Measurements from ENCODE around the gene POMGNT1. TPM values are rescaled to one million over a fixed set of nuclear protein-coding genes. Genes with fewer than 3 reads are reported as not detected.
A peak's percentile ranks its signal among the peaks of the same experiment; 100 is the strongest.

The POMGNT1 gene
- total RNA-seq, 1 donor from 2014 or later: 37.8 TPM

DNA sequence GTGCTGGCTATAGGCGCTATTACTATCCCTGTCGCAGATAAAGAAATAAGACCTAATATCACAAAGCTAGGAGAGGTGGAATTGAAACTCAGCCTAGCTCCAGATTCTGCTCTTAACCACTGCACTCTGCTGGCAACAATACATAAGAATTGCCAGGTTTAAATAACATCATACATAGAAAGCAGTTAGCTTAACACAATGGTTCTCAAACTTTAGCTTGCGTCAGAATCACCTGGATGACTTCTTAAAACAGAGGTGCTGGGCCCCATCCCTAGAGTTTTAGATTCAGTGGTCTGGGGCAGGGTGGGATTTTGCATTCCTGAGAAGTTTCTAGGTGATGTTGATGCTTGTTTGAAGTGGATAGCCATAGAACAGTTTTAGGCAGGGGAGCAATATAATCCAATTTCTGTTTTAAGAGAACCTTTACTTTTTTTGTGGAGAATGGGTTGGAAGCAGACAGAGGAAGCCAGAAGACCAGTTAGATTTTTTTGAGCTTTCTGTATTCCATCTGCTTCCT lies 1.1 kb upstream of the POMGNT1 start:
- Mint-ChIP-seq H3K4me1 (ENCODE audit: unreplicated experiment) (peaks cover 15% of the 10 kb centered on the region), H3K9me3 (ENCODE audit: unreplicated experiment) (no peaks in the 10 kb centered on the region), H3K4me3 (ENCODE audit: unreplicated experiment) (no peak overlapping the region), H3K36me3 (ENCODE audit: low read depth, unreplicated experiment) (peaks cover 19% of the 10 kb centered on the region), H3K27me3 (ENCODE audit: unreplicated experiment) (peaks cover 4% of the 10 kb centered on the region), H3K27ac (ENCODE audit: unreplicated experiment) (no peak overlapping the region)
- TF ChIP-seq, protein P1, sequence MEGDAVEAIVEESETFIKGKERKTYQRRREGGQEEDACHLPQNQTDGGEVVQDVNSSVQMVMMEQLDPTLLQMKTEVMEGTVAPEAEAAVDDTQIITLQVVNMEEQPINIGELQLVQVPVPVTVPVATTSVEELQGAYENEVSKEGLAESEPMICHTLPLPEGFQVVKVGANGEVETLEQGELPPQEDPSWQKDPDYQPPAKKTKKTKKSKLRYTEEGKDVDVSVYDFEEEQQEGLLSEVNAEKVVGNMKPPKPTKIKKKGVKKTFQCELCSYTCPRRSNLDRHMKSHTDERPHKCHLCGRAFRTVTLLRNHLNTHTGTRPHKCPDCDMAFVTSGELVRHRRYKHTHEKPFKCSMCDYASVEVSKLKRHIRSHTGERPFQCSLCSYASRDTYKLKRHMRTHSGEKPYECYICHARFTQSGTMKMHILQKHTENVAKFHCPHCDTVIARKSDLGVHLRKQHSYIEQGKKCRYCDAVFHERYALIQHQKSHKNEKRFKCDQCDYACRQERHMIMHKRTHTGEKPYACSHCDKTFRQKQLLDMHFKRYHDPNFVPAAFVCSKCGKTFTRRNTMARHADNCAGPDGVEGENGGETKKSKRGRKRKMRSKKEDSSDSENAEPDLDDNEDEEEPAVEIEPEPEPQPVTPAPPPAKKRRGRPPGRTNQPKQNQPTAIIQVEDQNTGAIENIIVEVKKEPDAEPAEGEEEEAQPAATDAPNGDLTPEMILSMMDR (IDR thresholded peaks at IDR 0.05; ENCODE audit: unreplicated experiment): no peak
- no peak for DNase-seq (ENCODE audit: low spot score)

- H3K36me3 Mint-ChIP-seq (ENCODE audit: low read depth, unreplicated experiment): peaks cover 26% of the 10 kb centered on the region
- H3K9me3 Mint-ChIP-seq (ENCODE audit: unreplicated experiment): no peaks in the 10 kb centered on the region
- peaks cover 7% of the 10 kb centered on the region for H3K4me1 Mint-ChIP-seq (ENCODE audit: unreplicated experiment)
- no peak for DNase-seq (ENCODE audit: low spot score)
- TF ChIP-seq, protein P1 (IDR thresholded peaks at IDR 0.05; ENCODE audit: unreplicated experiment): no peak
- peak overlapping the region; percentile 89 for H3K4me3 Mint-ChIP-seq (ENCODE audit: unreplicated experiment)
- H3K27ac Mint-ChIP-seq (ENCODE audit: unreplicated experiment): no peak overlapping the region
- peaks cover 6% of the 10 kb centered on the region for H3K27me3 Mint-ChIP-seq (ENCODE audit: unreplicated experiment)
These were observed 672 bp downstream of the POMGNT1 start for GRCh38 chr1:46197560-46197963.

- Mint-ChIP-seq H3K27ac (ENCODE audit: unreplicated experiment) (no peak overlapping the region), H3K9me3 (ENCODE audit: unreplicated experiment) (no peaks in the 10 kb centered on the region), H3K36me3 (ENCODE audit: low read depth, unreplicated experiment) (peaks cover 32% of the 10 kb centered on the region), H3K4me1 (ENCODE audit: unreplicated experiment) (peaks cover 7% of the 10 kb centered on the region), H3K4me3 (ENCODE audit: unreplicated experiment) (no peak overlapping the region), H3K27me3 (ENCODE audit: unreplicated experiment) (peaks cover 6% of the 10 kb centered on the region)
- TF ChIP-seq, protein P1 (IDR thresholded peaks at IDR 0.05; ENCODE audit: unreplicated experiment): no peak
- no peak for DNase-seq (ENCODE audit: low spot score)
These were observed 1.6 kb downstream of the POMGNT1 start for GRCh38 chr1:46196609-46197008.

- no peak for DNase-seq (ENCODE audit: low spot score)
- H3K27ac Mint-ChIP-seq (ENCODE audit: unreplicated experiment): no peak overlapping the region
- peaks cover 6% of the 10 kb centered on the region for H3K27me3 Mint-ChIP-seq (ENCODE audit: unreplicated experiment)
- H3K4me3 Mint-ChIP-seq (ENCODE audit: unreplicated experiment): peak overlapping the region; percentile 37
- TF ChIP-seq, protein P1 (IDR thresholded peaks at IDR 0.05; ENCODE audit: unreplicated experiment): no peak
- H3K9me3 Mint-ChIP-seq (ENCODE audit: unreplicated experiment): no peaks in the 10 kb centered on the region
- peaks cover 32% of the 10 kb centered on the region for H3K36me3 Mint-ChIP-seq (ENCODE audit: low read depth, unreplicated experiment)
- H3K4me1 Mint-ChIP-seq (ENCODE audit: unreplicated experiment): peaks cover 4% of the 10 kb centered on the region
These were observed 3.5 kb downstream of the POMGNT1 start for GRCh38 chr1:46194641-46195193.

GRCh38 chr1:46193984-46194570 lies 4.2 kb downstream of the POMGNT1 start:
- no peak for DNase-seq (ENCODE audit: low spot score)
- Mint-ChIP-seq H3K27ac (ENCODE audit: unreplicated experiment) (no peak overlapping the region), H3K36me3 (ENCODE audit: low read depth, unreplicated experiment) (peaks cover 32% of the 10 kb centered on the region), H3K9me3 (ENCODE audit: unreplicated experiment) (no peaks in the 10 kb centered on the region), H3K4me1 (ENCODE audit: unreplicated experiment) (peaks cover under 1% of the 10 kb centered on the region), H3K4me3 (ENCODE audit: unreplicated experiment) (no peak overlapping the region), H3K27me3 (ENCODE audit: unreplicated experiment) (peaks cover 6% of the 10 kb centered on the region)
- TF ChIP-seq, protein P1 (IDR thresholded peaks at IDR 0.05; ENCODE audit: unreplicated experiment): no peak
